HG02610 (cell line): ENCODE measurements around the gene CNOT6.

ENCODE experiments used
- ATAC-seq: cut with Tn5 transposase; IDR thresholded peaks from one replicate; pipeline ENCODE4 v1.9.1; 2021; ENCODE audit warnings: mild to moderate bottlenecking, moderate library complexity; ENCODE audit not compliant: unreplicated experiment

Gene CNOT6

DNA sequence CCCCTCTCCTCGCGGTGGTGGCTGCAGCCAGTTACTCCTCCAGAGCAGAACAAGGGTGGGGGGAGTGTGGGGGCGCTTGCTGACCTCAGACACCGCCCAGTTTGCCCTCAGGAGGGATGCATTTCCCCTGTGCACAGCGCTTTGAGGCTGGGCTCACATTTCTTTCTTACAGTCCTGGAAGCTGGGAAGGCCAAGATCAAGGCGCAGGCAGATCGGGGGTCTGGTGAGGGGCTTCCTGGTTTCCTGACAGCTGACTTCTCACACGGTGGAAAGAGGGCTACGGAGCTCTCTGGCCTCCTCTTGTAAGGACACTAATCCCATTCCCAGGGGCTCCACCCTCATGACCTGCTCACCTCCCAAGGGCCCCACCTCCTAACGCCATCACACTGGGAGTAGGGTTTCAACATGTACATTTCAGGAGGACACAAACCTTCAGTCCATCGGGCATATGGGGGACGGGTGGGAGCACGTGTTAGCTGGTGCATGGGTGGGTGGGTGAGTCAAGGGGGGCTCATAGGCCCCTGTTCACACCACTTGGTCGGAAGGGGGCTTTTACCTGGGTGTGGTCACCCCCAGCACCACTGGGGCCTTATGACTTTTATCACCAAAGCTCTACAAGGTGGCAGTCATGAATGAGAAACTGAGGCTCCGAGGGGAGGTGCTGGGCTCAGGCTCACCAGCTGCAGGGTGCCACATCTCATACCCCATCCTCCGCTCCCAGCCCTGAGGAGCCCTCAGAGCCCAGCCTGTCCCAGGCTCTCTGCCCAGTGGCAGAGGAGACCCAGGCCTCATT lies 104.8 kb downstream of the CNOT6 start:
- ATAC-seq, result no peak

DNA sequence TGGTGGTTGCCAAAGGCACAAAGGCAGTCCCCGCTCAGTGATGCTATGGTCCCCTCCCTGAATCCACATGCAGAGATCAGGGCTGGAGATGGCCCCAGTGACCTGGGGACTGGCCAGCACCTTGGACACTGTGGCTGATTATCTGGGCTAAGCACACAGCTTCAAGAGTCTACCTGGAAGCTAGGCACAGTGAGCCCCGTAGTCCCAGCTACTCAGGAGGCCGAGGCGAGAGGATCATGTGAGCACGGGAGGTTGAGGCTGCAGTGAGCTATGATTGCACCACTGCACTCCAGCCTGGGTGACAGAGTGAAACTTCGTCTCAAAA lies 105.4 kb downstream of the CNOT6 start:
- no peak for ATAC-seq

DNA sequence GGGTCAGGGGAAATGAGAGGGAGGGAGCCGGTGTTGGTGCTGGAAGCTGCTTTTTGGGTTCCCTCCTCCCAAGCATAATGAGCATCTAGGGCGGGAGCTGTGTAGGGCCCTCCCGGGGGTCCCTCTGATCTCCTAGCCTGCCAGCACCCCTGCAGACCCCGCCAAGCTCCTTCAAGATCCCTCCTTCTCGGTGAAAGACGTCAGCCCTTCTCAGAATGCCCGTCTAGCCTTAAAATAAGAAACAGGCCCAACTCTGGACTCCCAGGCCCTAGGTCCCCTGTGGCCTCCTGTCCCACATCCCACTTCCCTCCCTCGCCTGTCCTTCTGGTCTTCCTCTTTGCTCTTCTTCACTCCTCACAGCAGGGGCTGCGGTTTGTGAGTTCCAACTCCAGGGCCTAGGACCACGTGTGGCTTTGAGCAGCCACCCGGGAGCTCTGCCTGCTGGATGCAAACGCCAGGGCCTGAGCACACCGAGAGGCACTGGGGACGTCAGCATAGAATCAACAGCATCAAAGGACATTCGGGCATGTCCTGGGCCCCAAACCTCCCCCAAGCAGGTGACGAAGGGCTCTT lies 105.9 kb downstream of the CNOT6 start:
- no peak for ATAC-seq

DNA sequence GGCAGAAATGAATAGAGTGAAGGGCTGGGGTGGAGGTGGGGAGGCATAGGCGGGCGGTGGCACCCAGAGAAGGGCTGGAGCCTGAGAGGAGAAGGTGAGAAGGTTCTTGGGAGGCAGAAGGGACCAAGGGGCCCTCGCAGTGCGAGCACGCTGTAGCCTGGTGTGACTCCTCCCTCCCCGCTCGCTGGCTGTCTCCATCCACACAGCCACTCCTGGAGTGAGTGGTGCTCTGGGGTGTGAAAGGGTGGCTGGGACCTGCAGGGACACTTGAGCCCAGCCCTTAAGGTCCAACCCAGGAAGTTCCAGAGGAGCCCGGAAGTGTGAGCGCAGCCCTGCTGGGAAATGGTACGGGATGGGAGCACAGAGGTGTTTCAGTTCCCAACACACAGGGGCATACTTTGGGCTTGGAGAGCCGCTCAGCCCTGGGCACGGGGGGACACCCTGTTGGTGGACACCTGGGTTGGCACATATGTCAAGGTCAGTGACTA lies 106.4 kb downstream of the CNOT6 start:
- ATAC-seq, result no peak

DNA sequence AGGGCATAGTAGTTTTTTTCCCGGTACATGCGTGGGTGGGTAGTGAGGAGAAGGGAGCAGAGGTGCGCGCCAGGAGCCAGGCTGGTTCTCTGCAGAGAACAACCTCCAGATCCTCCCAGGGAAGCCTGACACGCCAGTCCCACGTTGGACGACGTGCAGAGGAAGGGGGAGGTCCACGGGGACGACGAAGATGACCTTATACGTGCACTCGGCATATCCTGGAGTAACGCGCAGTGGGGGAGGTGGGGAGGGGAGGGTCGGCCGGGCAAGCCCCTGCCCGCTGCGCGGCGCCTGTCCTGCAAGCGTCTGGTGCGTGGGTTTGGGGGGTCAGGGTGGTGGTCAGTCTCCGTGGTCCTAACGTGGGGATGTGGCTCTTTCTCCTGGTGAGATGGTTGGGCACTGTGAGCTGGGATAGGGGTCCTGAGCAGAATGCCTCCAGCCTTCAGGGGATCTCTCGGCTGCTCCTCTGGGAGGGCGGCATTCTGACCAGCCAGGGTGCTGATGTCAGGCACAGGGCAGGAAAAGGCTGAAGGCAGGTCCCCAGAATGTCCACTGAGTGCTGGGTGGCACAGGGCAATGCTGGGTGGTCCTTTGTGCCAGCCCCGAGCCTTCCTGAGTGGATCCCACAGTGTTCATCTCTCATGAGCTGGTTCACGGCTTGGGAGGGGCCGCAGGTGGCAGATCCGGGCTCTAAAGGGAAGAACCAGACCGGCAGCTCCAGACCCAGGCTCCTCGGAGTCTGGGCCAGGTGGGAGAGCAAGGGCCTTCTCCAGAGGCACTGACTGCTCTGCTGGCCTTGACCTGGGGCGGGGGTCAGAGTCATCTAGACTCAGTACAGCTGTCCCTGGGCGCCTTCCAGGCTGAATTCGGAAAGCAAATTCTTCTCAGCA lies 107.7 kb downstream of the CNOT6 start:
- no peak for ATAC-seq

DNA sequence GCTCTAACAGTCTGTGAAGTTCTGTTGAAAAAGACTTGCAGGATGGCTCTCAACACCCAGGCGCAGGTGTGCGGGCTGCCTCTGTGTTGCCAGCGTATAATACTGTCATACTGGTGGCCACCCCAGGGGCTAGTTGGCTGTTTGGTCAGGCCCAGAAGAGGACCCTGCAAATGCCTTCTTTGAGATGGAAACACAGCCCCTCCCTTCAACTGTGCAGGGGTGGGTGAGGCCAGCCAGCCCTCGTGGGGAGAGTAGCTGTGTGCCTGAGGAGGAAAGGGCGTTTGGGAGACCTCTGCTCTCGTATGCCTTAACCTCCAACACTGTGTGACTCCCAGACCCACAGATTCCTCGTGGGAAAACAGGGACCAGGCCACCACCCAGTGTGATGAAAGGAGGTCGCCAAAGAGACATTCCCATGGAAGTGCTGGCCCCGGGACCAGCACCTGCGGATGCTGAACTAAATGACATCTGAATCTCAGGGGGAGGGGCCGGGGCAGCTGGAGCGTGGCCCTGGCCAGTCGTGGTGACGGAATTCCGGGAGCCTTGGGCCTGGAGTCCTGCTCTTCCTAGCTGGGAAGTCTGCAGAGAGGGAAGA lies 108.4 kb downstream of the CNOT6 start:
- no peak for ATAC-seq

DNA sequence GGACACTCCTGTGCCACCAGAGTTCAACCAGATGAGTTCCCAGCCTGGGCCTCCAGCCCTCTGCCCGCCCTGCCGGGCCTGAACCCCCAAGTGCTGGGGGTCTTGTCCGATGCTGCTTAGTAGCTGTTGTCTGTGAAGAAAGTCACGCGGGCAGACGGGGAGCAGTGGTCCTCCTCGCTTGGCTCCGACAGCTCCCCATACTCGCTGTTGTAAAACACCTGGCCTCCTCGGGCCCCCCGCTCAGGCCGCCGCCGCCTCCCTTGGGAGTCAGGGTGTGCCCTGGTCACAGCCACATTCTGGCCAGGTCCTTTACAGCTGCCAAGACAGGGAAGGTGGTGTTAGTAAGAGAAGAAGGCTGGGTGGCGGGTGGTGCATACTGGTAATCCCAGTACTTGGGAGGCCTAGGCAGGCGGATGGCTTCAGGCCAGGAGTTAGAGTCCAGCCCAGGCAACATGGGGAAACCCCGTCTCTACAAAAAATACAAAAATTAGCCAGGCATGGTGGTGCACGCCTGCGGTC lies 109.0 kb downstream of the CNOT6 start:
- no peak for ATAC-seq

DNA sequence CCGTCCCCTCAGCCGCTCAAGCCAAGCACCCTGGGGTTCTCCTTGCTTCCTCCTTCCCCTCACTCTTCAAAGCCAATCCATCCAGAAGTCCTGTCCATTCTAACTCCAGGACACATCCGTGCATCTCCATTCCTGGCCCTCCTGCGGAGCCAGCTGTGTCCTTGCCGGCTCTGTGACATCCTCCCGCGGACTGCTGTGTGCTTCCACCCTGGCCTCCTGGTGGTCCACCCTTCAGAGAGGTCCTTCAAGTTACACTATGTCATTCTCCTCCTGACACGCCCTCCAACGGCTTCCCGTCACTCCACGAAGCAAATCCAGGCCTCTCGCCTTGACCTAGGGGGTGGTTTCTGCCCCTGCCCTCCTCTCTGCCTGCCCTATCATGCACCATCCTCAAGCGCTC lies 110.1 kb downstream of the CNOT6 start:
- ATAC-seq, result no peak

DNA sequence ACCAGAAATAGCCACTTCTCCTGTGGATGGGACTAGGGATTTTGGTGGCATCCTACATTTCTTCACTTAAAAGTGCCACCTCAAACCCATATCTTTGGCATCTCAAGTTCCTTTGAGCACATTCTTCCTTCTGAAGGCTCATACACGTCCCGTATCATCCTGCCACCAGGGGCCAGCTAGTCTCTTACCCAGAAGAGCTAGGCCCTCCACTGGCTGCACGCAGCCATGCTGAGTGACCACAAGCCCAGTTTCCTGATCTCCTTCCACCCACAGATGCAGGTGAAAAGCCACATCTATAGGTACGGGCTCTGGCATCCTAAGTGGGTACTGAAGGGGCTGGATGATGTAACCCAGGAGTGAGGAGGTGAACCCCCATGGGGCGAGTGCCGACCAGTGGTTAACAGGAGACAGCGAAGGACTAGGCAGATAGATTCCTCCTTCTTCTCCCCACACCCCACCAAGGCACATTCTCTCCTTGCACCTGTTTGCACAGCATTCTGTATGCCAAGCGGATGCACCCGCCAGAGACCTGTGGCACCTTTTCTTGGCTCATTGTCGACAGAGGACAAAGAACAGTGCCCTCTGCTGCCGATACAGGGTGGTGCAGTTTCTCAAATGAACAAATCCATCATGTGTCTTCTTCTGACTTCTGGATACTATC lies 111.5 kb downstream of the CNOT6 start:
- no peak for ATAC-seq

DNA sequence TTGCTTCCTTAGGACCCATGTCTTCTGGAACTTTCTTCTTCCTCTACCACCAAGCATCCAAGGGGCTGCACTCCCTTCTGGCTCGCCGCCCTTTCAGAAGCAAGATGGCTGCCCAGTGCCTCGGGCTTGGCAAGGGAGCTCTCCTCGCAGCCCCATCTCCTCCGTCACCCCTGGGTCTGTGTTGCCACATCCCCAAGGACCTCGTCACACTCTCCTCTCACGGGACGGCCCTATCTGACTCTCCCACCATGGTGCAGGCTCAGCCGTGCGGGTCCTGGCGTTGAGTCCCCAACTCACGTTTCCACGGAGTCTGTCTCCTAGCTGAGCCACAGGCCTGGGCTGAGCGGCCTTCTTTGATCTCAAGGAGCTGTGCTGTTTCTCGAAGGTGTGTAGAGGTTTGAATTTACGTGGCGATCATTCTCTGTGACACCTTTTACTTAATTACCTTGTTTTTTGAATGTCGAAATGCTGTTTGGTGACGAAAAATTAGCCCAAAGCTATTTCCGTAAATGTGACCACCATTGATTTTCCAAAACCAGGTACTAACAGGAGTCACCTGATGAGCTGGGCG lies 112.1 kb downstream of the CNOT6 start:
- ATAC-seq, result no peak

DNA sequence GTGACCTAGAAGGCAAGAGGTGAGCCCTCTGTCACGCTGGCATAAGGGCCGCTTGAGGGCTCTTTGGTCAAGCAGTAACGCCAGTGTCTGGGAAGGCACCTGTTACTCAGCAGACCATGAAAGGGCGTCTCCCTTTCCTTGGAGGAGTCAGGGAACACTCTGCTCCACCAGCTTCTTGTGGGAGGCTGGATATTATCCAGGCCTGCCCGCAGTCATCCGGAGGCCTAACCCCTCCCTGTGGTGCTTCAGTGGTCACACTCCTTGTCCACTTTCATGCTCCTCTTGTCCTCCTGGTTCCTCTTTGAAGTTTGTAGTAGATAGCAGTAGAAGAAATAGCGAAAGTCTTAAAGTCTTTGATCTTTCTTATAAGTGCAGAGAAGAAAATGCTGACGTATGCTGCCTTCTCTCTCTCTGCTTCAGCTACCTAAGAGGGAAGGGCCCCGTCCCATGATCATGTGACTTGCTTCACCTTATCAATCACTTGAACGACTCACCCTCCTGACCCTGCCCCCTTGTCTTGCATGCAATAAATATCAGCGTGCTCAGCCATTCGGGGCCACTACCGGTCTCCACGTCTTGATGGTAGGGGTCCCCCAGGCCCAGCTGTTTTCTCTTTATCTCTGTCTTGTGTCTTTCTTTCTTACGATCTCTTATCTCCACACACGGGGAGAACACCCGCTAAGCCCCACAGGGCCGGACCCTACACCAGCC lies 113.8 kb downstream of the CNOT6 start:
- no peak for ATAC-seq

DNA sequence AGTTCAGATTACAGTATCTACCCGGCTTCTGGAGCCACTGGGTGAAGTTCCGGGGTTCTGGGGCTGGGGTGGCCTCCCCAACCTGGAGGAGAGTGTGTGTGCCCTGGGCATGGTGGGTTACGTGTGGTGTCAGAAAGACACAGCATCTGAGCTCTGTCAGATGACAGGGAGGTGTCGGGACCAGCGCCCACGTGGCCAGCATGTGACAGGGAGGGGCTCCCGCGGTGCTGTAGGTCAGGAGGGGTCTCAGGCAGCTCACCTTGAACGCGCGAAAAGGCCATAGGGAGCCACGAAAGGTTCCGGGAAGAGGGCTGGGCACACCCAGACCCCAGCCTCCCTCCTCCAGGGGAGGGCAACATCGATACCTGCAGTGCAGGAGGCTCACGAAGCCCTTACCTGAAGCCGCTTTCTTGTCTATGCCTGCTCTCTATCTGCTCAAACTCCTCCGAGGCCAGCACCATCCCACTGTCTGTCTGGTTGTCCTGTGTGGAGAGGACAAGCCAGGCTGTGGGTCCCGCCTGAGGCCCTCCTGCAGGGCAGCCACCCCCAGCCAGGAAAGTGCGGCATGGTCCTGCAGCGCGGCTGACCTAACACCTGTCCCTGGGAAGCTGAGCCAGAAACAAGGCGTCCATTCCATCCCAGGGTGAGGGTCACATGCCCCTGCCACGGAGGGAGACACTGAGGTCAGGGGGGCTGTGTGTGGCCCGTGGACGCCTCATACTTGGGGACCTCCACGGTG lies 114.6 kb downstream of the CNOT6 start:
- ATAC-seq, result no peak

DNA sequence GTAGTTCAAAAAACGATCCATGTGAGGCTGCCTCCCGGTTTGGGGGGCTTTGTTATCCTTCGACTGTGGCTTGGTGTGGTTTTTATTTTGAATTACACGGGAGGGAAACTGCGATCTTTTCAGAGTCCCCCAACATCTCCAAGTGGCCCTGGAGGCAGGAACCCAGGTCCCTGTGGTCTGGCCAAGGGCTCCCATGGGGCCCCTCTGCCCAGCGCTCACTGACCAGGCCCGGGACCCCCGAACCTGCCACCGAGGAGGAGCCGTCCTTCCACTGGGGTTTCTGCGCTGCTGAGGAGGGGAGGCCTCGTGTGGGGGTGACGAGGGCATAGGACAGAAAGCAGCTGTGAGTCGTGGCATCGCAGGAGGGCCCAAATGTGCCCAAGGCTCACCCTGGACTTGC lies 115.2 kb downstream of the CNOT6 start:
- ATAC-seq, result no peak

DNA sequence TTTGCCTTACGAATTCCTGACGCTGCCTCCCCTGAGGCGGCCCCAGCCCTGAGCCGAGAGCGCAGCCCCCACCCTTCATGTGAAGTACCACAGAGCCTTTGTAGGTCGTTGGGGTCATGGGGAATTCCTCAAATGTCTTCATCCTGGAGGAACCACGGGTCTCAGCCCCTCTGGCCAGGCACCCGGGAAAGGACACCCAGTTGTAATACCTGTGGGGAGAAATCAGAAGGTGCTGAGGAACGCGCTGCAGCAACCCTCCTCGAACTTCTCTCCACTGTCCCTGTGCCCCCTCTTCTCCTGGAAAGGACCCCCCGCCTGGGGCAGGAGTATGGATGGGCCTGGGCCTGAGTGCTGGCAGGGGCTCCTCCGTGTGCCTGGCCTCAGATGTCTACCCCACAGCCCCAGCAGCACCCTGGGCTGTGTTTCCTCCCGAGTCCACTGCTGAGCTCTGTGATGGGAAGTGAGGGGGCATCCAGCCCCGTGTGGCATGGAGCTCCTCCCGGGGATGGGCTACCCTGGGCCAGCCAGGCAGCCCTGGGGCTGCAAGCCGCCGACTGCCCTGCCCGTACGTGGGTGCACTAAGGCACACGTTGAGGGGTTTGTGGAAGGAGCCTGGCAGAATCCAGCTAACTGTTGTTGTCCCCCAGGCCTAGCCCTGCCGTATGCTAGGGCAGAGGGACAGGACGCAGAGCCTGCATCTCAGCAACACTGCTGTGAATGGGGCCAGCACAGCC lies 115.8 kb downstream of the CNOT6 start:
- no peak for ATAC-seq

DNA sequence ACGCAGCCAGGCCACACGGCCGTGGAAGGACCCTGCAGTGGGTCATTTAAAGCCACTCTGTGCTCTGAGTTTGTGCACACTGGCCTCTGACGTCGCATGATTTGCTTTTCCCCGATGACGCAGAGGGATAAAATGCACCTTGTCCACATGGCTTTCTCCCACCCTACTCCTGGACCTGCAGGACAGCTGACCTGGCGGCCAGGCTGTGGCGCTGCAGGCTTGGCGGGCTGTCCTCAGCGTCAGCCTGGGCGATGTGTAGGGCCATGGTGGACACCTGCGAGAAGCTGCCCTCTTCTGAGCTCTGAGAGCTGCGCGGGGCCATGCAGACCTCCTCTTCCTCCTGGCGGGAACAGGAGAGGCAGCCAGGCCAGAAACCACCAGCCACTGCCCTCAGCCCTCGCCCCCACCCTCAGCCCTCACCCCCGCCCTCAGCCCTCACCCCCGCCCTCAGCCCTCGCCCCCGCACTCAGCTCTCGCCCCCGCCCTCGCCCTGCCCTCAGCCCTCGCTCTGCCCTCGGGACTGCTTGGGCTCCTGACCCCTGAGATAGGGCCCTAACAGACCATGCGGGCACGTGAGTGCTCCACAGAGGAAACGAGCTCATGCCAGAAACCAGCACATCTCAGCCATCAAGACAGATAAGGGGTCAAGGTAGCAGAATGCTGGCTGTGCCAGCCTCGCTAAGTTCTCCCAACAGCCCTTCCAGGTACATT lies 117.1 kb downstream of the CNOT6 start:
- no peak for ATAC-seq

DNA sequence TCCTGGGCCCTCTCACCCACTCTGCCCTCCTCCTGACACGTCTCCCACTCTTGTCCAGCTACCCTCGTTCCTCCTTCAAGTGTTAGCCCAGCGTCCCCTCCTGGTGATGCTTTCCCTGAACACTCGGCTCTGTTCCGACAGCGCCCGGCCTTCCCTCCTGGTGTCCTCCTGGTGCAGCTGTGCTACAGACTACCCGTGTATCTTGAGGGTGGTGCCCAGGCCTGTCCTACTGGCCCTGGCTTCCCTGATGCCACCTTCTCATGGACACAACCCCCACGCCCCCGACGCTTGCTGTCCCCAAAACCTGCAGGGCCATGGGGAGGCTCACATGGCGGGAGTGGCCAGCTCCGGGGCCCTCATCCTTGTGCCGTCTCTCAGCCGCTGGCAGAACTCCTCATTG lies 118.5 kb downstream of the CNOT6 start:
- no peak for ATAC-seq

DNA sequence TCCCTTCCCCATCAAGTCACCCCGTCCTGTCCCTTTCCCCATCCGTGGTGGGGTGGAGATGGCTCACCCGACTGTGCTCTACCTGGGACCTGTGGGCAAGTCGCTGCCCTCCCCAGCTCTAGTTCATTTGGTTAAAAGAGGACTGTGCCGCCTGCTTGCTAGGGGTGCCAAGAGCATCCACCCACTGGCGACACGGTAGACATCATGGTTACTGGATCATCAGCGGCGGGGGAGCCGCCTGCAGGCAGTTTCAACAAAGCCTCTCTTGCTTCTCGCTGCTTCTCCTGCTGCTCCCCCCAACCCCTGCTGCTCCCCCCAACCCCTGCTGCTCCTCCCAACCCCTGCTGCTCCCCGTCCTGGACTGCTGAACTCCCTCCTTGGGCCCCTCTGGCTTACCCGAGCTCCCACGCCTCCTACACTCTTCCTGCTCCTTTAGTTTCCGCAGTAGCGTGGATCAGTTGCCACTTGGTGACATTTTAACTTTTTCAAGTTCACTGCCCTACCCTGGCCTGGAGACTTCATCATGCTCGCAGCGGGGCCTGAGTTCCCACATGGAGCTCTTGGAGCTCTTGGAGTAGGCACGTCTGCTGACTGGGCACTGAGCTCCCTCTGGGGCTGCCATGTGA lies 119.1 kb downstream of the CNOT6 start:
- ATAC-seq, result no peak
